GM13977 (cell line): ENCODE results near the gene PCSK2.

Experiments used
- DNase-seq: peaks from one replicate; pipeline ENCODE4 v3.0.0; 2012; ENCODE audit warnings: low spot score
- in situ Hi-C: fragments of 300-500 bp; cut with MboI; formaldehyde crosslinking; loops from one replicate; pipeline ENCODE4 v1.12.0; 2022; ENCODE audit warnings: low sequenced_read_pairs, low pct_unique_long_range_greater_than_20kb, mixed read lengths, inconsistent platforms; ENCODE audit not compliant: unreplicated experiment
- TF ChIP-seq, protein P1 (sequence below): IDR thresholded peaks from 2 replicates; pipeline ENCODE4 v1.5.1; 2012; ENCODE audit warnings: mild to moderate bottlenecking, control low read depth; ENCODE audit not compliant: insufficient read depth; ENCODE audit errors: extremely low read depth, missing control alignments

PCSK2 gene

DNA sequence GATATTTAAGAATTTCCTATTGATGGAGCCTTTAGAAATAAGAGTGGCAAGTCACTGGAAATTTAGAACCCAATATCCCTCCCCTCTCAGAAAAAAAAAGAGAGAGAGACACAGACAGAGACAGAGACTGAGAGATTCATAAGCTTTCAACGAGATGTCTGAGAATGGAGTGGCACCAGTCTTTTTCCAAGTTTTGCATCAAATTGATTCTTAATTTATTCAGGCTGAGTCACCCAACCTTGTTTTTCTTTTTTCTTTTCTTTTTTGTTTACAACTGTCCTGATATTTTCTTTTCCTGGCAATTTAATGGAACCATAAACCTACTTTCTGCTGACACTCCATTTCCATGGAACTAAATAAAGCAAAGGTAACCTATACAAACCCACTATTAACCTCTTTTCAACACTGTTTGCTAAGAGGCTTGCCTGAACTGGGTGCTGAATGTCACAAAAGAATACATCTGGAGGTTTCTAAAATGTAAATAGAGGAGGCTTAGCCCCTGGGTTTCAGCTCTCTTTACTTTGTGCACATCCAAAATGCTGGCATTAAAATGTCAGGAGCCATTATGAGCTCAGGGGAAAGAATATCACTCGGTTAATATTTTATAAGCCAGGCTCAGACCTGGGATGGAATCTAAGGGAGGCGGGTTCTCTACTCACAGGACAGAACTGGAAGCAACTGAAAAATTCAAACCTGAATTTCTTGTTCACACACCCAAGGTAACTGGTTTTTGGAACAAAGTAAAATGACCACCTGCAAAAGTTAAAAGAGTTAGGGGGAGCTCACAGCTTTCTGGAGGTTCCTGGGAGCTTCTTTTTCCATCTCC, 203.5 kb downstream of the PCSK2 start:
- TF ChIP-seq, protein P1, sequence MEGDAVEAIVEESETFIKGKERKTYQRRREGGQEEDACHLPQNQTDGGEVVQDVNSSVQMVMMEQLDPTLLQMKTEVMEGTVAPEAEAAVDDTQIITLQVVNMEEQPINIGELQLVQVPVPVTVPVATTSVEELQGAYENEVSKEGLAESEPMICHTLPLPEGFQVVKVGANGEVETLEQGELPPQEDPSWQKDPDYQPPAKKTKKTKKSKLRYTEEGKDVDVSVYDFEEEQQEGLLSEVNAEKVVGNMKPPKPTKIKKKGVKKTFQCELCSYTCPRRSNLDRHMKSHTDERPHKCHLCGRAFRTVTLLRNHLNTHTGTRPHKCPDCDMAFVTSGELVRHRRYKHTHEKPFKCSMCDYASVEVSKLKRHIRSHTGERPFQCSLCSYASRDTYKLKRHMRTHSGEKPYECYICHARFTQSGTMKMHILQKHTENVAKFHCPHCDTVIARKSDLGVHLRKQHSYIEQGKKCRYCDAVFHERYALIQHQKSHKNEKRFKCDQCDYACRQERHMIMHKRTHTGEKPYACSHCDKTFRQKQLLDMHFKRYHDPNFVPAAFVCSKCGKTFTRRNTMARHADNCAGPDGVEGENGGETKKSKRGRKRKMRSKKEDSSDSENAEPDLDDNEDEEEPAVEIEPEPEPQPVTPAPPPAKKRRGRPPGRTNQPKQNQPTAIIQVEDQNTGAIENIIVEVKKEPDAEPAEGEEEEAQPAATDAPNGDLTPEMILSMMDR: no peak
- in situ Hi-C loops: loop anchor here (25.0 kb wide), 1 partner anchor 618 kb away; no protein-coding TSS in a partner anchor
- no peak for DNase-seq

DNA sequence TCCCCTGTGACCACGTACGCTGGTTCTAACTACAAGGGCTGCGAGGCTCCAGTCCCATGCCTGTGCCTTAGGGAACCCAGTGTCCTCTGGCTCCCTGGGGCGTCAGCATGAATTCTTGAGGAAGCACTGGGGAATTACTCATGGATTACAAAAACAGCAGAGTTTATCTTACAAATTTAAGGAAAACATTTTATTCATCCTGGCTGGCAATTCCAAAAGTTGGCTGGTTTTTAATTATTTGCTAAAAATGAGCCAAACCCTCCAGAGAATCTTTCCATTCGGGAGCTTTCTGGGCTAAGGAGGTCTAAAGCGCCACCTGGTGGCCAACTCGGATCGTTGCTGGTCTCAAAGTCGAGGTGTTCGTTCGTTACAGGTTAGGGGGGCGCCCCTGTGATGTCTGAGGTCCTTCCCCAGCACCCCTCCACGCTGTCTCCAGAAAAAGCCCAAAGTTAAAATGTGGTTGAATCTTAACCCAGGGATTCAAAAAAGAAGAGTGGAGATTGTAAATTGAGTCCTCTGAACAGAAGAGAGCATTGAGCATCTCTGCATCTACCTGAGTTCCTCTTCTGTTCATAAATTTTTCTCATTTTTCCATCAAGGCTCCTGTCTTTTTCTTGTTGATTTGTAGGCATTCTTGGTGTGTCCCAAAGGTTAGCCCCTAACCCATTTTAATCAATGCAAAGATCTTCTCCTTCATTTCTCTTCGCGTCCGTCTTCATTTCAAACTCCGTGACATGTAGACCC, 205.0 kb downstream of the PCSK2 start:
- peak; percentile 64 for DNase-seq
- TF ChIP-seq, protein P1: peak; percentile 87
- in situ Hi-C loops: loop anchor here (25.0 kb wide), 1 partner anchor 619 kb away; no protein-coding TSS in a partner anchor

DNA sequence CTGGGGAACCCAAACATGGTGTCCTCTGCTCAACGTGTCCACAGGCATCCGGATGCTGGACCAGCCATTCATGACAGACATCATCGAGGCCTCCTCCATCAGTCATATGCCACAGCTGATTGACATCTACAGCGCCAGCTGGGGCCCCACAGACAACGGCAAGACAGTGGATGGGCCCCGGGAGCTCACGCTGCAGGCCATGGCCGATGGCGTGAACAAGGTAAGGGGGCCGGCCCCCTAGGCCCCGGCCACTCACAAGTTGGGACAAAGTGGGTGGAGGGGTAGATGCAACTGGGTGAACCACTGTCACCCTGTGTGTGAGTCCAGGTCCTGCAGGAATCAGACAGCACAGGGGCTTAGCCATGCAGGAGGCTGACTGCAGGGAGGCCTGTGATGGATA, 209.8 kb downstream of the PCSK2 start:
- in situ Hi-C loops: loop anchor here (25.0 kb wide), 1 partner anchor 624 kb away; no protein-coding TSS in a partner anchor
- DNase-seq: no peak
- TF ChIP-seq, protein P1: no peak

DNA sequence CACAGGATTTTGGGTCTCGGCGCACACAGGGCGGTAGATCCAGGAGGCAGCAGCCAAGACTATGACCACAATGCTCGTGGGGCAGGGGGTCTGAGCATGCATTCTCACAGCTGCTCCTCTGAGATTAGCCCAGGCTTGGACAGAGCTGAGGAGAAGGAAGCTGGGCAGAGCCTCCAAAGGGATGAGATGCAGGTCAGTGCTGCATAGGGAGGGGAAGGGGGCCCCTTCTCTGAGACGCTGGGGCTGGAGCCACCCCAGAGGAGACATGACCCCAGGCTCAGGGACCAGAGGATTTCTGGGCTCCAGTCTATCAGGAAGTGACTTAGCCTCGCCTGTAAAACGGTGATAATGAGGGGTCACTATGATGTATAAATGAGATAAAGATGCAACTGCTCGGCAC, 210.4 kb downstream of the PCSK2 start:
- DNase-seq: no peak
- in situ Hi-C loops: loop anchor here (25.0 kb wide), 1 partner anchor 625 kb away; no protein-coding TSS in a partner anchor
- TF ChIP-seq, protein P1: no peak

DNA sequence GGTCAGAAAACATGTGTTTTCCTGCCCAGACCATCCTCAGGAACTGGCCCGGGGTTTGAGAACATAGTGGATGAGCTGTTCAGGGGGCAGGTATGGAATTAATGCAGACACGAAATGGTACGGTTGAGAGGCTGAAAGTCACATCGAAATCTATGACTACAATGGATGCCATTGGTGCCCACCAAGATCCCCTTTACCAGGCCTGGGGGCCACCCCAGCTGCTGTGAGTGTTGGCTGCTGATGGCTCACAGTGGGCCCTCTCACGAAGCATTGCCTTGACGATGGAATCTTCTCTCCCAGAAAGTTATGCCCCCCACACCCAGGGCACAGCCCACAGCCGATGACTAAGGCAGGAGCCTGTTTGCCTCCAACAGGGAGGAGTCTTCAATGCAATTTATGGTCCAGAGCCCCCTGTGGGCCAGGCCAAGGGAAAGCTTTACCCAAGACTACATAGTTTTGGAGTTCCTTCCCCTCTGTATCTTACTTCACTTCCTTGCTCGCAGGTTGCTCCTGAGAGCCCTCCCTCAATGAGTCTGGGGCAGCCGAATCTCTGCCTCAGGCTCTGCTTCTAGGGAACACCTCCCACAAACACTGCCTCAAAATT, 211.7 kb downstream of the PCSK2 start:
- in situ Hi-C loops: loop anchor here (25.0 kb wide), 1 partner anchor 626 kb away; no protein-coding TSS in a partner anchor
- TF ChIP-seq, protein P1: no peak
- no peak for DNase-seq

DNA sequence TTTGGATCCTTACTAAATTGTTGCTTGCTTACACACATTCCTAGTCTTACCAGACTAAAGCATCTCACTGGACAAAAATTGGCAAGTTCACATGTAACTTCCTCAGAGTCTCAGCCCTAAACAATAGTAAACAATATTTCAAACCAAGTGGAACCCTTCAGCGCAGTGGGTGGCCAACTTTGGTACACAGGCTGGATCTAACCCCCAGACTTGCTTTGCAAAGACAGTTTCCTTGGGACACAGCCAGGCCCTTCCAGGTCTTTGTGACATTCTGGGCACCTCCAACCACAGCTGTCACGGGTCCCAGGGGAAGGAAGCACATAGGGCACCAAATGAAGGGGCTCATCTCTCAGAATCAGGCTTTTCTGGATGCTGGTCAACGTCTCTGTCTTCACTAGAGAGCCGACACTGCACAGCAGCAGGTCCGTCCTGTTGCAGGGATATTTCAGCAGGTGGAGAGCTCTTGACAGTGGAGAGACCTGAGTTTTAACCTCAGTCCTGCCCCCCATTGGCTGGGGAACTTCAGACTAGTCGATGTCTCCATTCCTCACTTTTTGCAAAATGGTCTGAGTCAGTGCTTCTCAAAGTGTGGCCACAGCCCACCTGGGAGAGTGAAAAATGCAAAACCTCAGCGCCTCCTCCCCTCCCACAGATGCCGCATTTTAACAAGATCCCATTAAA, 212.9 kb downstream of the PCSK2 start:
- in situ Hi-C loops: loop anchor here (25.0 kb wide), 1 partner anchor 627 kb away; no protein-coding TSS in a partner anchor
- TF ChIP-seq, protein P1: no peak
- DNase-seq: no peak
